Activated CD8-positive, alpha-beta memory T cell treated with anti-CD3 and anti-CD28 coated beads for 1 hour (primary cell): ENCODE data around the gene NUDT9.

Experiments used
- DNase-seq, 2 donors: peaks; one replicate each; pipeline ENCODE4 v3.0.0-alpha.2; 2020; ENCODE audit warnings: low read depth in 1 of 2; ENCODE audit errors: extremely low read depth in 1 of 2

NUDT9 gene

GRCh38 chr4:87502580-87503238 is 80.3 kb downstream of the NUDT9 start:
- DNase-seq = no peak

DNA sequence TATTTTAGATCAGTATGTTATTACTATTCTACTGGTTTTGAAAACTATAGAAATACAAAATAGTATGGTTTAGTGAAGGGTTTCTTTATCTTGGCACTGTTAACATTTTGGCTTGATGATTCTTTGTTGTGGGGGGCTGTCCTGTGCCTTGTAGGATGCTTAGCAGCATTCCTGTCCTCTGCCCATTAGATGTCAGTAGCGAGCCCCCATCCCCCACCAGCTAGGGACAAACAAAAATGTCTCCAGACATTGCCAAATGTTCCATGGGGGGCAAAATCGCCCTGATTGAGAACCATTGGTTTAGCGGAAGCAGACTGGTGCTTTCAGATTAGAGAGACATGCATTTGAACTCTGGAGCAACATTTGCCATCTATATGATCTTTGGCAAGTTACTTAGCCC is 83.5 kb downstream of the NUDT9 start:
- no peak for DNase-seq

DNA sequence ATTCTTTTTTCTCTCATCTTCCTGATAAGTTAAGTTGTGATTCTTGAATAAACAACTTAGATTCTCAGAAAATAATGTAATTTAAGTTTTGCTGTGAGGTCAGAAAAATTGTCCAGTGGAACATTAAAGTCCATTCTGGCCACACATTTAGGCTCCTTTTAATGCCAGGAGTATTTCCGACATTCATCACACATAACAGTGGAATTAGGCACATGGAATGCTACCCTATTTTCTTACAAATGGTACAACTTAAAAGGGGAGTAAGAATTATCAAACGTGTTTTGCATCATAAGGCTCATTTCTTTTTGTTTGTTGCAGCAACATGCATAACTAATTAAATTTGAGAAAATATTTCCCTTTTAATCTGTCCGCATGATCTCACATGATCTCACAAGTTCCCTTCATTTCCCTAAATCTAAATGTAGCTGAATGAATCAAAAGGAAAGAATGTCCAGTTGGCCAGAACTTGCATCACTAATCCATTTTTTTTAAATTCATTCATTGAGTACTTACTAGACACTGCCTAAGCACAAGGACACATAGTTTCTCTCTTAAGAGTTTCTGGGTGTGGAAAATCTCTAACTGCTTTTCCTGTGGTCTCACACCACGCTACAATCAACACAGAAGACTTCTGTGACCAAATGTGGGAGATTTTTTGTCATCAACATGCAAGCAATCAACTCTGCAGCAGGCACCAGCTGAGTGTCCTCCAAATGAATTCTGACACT is 84.8 kb downstream of the NUDT9 start:
- no peak for DNase-seq
